AG09319 (cell line): ENCODE measurements around the gene CPLX1.
A peak's percentile ranks its signal among the peaks of the same experiment; 100 is the strongest.
"Not testable (repeated sequence)": the region's sequence is repeated elsewhere in the genome, so short reads cannot be mapped to it uniquely, and the experiment has no call there.

Source experiments
- DNase-seq: peaks from one replicate; pipeline ENCODE4 v3.0.0-alpha.2; 2010; ENCODE audit warnings: low read depth; ENCODE audit errors: extremely low read depth
- CTCF ChIP-seq: IDR thresholded peaks from 2 replicates; pipeline ENCODE4 v1.5.1; 2011; ENCODE audit warnings: low read depth, mild to moderate bottlenecking, inconsistent platforms, low read length, moderate library complexity

The CPLX1 gene

GRCh38 chr4:763922-764321, 62.0 kb downstream of the CPLX1 start:
- TF ChIP-seq CTCF = no peak
- DNase-seq = no peak

GRCh38 chr4:763191-763810, 62.6 kb downstream of the CPLX1 start:
- no peak for DNase-seq
- TF ChIP-seq CTCF = no peak

GRCh38 chr4:762211-763190, 63.4 kb downstream of the CPLX1 start:
- peak; percentile 11 for TF ChIP-seq CTCF
- no peak for DNase-seq

DNA sequence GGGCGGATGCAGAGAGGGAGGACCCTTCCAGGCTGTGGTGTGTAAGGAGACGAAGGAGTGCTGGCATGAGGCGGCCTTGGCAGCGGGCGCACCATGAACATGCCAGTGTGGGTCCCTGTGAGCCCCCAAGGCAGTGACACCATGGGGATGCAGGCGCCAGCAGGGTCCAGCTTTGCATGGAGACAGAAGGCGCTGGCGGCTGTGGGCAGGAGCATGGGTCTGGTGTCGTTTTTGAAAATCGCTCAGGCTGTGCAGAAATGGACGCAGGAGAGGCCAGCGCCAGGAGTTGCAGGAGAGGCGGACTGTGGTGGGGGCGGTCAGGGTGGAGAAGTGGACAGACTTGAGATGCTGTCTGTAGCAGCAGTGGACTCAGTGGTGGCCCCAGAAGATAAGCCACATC, 64.2 kb downstream of the CPLX1 start:
- DNase-seq = no peak
- no peak for TF ChIP-seq CTCF

DNA sequence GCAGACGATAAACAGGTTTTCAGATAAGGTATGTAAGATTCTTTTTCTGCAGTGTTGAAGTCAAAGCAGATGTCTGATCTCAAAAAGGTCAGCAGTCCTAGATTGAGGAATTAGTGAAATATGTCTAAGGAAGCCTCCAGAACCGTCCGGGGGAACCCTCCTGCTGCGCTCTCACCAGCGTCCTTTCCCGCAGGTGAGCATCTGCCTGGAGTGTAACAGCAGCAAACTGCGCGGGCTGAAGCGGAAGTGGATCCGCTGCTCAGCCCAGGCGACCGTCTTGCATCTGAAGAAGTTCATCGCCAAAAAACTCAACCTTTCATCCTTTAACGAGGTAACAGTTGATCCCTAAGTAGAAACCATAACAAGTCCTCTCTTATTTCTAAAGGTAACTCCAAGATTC, 64.8 kb downstream of the CPLX1 start:
- no peak for TF ChIP-seq CTCF
- DNase-seq = no peak

DNA sequence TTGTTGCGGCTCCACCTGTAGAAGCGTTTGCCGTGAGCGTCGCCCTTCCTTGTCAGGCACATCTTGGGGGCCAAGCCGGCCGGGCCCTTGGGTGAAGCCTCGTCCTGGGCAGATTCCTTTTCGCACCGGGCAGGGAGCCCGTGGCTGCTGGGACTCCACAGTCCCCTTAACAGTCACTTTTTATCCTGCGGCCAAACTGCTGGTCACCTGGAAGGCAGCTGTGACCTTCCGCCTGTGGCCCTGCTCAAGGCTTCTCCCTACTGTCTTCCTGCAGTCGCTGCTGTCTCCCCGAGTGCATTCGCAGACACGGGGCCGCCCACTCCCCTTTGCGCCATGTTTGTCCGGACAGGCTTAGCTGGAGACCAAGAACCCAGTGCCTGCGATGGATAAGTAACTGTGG, 65.3 kb downstream of the CPLX1 start:
- no peak for TF ChIP-seq CTCF
- no peak for DNase-seq

- not testable (repeated sequence) for DNase-seq
Measured at GRCh38 chr4:759810-760209, 66.1 kb downstream of the CPLX1 start.
